Right lobe of liver (tissue), 6 donors: ENCODE results near the gene CFTR. TPM values are rescaled to one million over a fixed set of nuclear protein-coding genes. Genes with fewer than 3 reads are reported as not detected.

Experiments
- ATAC-seq, 4 donors: fragments of 200-7000 bp; cut with Tn5 transposase; one replicate each; pipeline ENCODE4 v1.9.1; 2020; ENCODE audit warnings: mild to moderate bottlenecking in 4 of 4, moderate library complexity in 4 of 4
- DNase-seq, 3 donors: peaks; one replicate each; pipeline ENCODE4 v3.0.0-alpha.2; 2020
- H3K27ac ChIP-seq, 3 donors: fragments of 200-600 bp; one replicate each; pipeline ENCODE4 v1.8.0; 2022
- H3K27me3 ChIP-seq, 2 donors: fragments of 200-600 bp; one replicate each; pipeline ENCODE4 v1.8.0; 2022
- H3K36me3 ChIP-seq, 4 donors: fragments of 200-600 bp; sonication (generic) in 1 of 4; one replicate each; pipeline versions ENCODE4 v1.5.1 to v1.8.0; 2017 to 2022; ENCODE audit warnings: control low read depth in 1 of 4
- H3K4me1 ChIP-seq, 4 donors: fragments of 200-600 bp; sonication (generic) in 1 of 4; one replicate each; pipeline versions ENCODE4 v1.5.1 to v1.8.0; 2017 to 2022; ENCODE audit warnings: control low read depth in 1 of 4
- H3K4me3 ChIP-seq, 3 donors: fragments of 200-600 bp; one replicate each; pipeline ENCODE4 v1.8.0; 2022
- H3K9me3 ChIP-seq, 4 donors: fragments of 200-600 bp; sonication (generic) in 1 of 4; one replicate each; pipeline versions ENCODE4 v1.5.1 to v1.8.0; 2017 to 2022; ENCODE audit warnings: control low read depth in 1 of 4
- POLR2A ChIP-seq: fragments of 450-650 bp; IDR thresholded peaks from one replicate; pipeline ENCODE4 v1.6.1; 2017; ENCODE audit warnings: antibody characterized with exemption, mild to moderate bottlenecking
- WGBS: methylation state at CpG from one replicate; pipeline ENCODE4 v1.1.6; 2018; ENCODE audit warnings: low coverage, low lambda C conversion rate; ENCODE audit not compliant: insufficient coverage; ENCODE audit errors: missing lambda C conversion rate; 5-methylcytosine and 5-hydroxymethylcytosine counted together
- intact Hi-C, 2 donors: fragments of 100-400 bp; cut with DNase I; formaldehyde crosslinking; loops; one replicate each; pipeline versions ENCODE4 v1.11.2 to v1.14.1; 2022
- total RNA-seq, 6 experiments: library from RNA; depleted of rRNA in 2 of 6; stranded (reverse); fragments of >200 nt in 2 of 6; fragmentation: NEBNext Ultra II Directional in 3 of 6; extraction: Animal tissue kit (Norgen Biotek cat#: 25700) in 3 of 6; gene quantifications; one replicate each; pipeline versions ENCODE4 v1.1.0 to v1.2.4, GENCODE V29; 2016 to 2023
- TF ChIP-seq, protein P1 (sequence below), 4 donors: fragments of 200-600 bp in 3 of 4; fragments of 450-650 bp in 1 of 4; IDR thresholded peaks; one replicate each; pipeline versions ENCODE4 v1.5.1 to v1.8.0; 2016 to 2022; ENCODE audit warnings: antibody characterized with exemption in 4 of 4, mild to moderate bottlenecking in 2 of 4
- donor health status: DM: no; HTN: yes; CAD: no.
- donor health status: DM: no; HTN: no; CAD: no.
- donor health status: DM: no; HTN: no; CAD: no.
- donor health status: DM: no; HTN: yes; CAD: no.
- donor health status: DM: no; HTN: yes; CAD: no.

Gene CFTR
- total RNA-seq, 6 experiments from 2014 or later, result 0.50 to 4.5 (median 1.5) TPM

DNA sequence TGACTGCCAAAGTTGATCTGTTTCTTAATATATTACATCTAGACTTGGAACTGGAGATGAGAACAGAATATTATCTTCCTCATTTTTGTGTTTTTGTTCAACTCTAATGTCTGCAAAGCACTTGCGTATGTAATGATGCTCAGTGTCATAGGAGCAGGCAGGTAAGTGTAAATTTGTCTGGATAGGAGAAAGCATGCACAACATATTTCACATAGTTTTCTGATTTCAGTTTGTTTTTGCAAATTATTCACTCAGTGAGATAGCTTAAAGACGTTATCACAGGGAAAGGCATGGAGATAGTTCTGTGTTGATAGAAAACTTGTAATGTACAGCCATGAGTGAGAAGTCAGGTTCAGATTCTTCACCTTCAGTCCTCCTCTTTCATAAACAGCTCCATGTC is 84.8 kb downstream of the CFTR start:
- intact Hi-C loops, result no loop called here
- 55% methylated on average over 2 of the region's 2 CpGs for WGBS
- Histone ChIP-seq H3K4me3 (no peak overlapping the region), H3K36me3 (no peaks in the 10 kb centered on the region), H3K4me1 (peaks cover 0 to 10% (median 3%) of the 10 kb centered on the region in 4 donors), H3K27me3 (no peaks in the 10 kb centered on the region), H3K27ac (no peak overlapping the region), H3K9me3 (no peaks in the 10 kb centered on the region)
- no peak for DNase-seq
- no peak for ATAC-seq
- TF ChIP-seq, protein P1, sequence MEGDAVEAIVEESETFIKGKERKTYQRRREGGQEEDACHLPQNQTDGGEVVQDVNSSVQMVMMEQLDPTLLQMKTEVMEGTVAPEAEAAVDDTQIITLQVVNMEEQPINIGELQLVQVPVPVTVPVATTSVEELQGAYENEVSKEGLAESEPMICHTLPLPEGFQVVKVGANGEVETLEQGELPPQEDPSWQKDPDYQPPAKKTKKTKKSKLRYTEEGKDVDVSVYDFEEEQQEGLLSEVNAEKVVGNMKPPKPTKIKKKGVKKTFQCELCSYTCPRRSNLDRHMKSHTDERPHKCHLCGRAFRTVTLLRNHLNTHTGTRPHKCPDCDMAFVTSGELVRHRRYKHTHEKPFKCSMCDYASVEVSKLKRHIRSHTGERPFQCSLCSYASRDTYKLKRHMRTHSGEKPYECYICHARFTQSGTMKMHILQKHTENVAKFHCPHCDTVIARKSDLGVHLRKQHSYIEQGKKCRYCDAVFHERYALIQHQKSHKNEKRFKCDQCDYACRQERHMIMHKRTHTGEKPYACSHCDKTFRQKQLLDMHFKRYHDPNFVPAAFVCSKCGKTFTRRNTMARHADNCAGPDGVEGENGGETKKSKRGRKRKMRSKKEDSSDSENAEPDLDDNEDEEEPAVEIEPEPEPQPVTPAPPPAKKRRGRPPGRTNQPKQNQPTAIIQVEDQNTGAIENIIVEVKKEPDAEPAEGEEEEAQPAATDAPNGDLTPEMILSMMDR (IDR thresholded peaks at IDR 0.05), result no peak
- no peak for TF ChIP-seq POLR2A

DNA sequence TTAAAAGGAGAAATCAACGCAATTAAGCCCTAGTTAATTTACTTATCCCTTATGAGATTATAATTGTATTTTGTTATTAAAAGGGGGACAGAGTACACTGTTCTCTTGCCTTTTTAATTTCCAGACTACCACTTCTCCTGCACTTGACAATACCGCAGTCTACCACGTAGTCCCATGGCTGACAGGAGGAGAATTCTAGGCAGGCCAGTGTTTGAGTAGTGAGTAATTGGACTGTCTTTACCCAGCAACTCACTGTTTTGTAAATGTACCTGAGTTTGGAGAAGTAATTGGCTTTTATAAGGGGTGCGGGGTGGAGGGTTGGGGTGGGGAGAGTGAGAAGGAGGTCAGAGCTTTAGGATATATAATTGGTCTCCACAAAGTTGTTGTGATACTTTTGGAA is 85.4 kb downstream of the CFTR start:
- Histone ChIP-seq H3K4me3 (no peak overlapping the region), H3K4me1 (peaks cover 0 to 10% (median 3%) of the 10 kb centered on the region in 4 donors), H3K36me3 (no peaks in the 10 kb centered on the region), H3K27me3 (no peaks in the 10 kb centered on the region), H3K27ac (peak overlapping the region in 1 of 3 donors; percentile 33), H3K9me3 (no peaks in the 10 kb centered on the region)
- intact Hi-C loops, result no loop called here
- DNase-seq (no peak), ATAC-seq (peak; percentile 35 to 77 (median 60))
- no peak for TF ChIP-seq POLR2A
- WGBS, result 72% methylated on average over 4 of the region's 4 CpGs

DNA sequence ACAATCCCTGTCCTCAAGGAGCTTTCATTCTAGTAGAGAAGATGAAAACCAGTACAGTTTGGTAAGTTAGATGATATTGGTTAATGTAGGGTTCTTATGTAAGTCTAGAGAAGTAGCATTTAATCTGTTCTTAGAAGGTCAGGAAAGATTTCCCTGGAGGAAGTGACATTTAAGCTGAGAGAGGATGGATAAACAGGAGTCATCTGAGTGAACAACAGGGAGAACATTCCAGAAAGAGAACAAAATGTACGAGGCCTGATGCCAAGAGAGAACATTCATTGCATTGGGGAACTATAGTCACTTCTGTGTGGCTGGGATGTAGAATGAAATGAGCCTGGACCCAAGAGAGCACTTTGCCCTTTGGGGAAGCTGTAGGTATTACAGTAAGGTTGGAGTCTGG is 88.0 kb downstream of the CFTR start:
- 80% methylated on average over 1 of the region's 1 CpG for WGBS
- ATAC-seq (no peak), DNase-seq (no peak)
- H3K27me3 ChIP-seq, result no peaks in the 10 kb centered on the region
- H3K36me3 ChIP-seq, result no peaks in the 10 kb centered on the region
- no peaks in the 10 kb centered on the region for H3K9me3 ChIP-seq
- no peak overlapping the region for H3K4me3 ChIP-seq
- intact Hi-C loops, result no loop called here
- TF ChIP-seq POLR2A, result no peak
- TF ChIP-seq, protein P1 (IDR thresholded peaks at IDR 0.05), result no peak
- no peak overlapping the region for H3K27ac ChIP-seq
- H3K4me1 ChIP-seq, result peaks cover 0 to 10% (median 3%) of the 10 kb centered on the region in 4 donors

DNA sequence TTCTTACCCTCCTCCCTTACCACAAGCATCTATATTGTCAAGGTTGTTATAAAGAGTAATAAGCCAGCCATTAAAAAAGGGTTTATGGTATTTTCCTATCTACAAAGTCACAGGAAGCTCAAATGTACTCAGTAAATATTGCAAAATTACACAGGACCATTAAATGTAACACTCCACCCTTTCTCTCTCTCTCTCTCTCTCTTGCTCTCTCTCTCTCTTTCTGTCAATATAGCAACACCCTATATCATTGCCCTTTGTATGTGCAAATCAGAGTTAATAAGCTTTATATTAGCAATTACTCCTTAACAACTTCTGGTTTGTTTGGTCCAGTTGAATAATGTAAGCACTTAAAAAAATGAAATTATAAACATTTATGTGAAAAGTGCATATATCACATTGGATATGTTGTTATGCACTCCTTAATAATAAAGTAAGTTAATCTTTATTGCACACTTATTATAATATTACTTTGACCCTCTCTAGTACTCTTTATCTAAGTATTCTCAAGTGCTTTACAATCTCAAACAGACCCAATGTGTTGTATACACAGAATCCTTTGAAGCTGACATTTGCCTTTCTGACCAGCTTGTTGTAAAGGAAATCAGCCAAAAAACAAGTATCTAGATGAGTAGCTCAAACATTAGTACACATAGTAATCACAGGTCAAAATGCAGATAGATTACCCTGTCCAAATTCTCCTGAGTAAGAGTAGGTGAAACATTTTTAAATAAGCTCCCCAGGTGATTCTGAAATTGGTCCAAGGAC is 93.2 kb downstream of the CFTR start:
- Histone ChIP-seq H3K4me1 (peaks cover 0 to 10% (median 2%) of the 10 kb centered on the region in 4 donors), H3K27me3 (no peaks in the 10 kb centered on the region), H3K4me3 (no peak overlapping the region), H3K9me3 (no peaks in the 10 kb centered on the region), H3K36me3 (no peaks in the 10 kb centered on the region), H3K27ac (no peak overlapping the region)
- ATAC-seq (peak; percentile 43 to 87 (median 68)), DNase-seq (no peak)
- TF ChIP-seq POLR2A, result no peak
- TF ChIP-seq, protein P1 (IDR thresholded peaks at IDR 0.05), result no peak
- intact Hi-C loops, result no loop called here

DNA sequence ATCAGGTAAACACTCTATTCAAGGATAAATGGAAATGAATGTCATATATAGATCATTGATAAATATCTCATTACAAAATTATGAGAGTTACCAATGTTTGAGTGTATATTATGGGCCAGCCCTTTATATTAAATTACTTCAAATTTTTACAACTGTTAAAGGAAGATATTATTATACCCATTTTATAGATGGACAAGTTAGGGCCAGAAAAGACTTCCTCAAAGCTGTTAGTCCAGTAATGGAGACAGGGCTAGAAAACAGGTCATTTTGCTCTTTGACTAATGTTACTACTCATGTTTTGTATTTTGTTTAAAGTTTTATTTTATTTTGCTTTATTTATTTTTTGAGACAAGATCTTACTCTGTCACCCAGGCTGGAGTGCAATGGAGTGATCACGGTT is 101.6 kb downstream of the CFTR start:
- intact Hi-C loops, result no loop called here
- TF ChIP-seq, protein P1 (IDR thresholded peaks at IDR 0.05), result no peak
- no peak for TF ChIP-seq POLR2A

More for the DNA sequence above, 101.6 kb downstream of the CFTR start:
- Histone ChIP-seq H3K4me1 (peaks cover 0 to 13% (median 0%) of the 10 kb centered on the region in 4 donors), H3K36me3 (no peaks in the 10 kb centered on the region), H3K27ac (peak overlapping the region in 1 of 3 donors; percentile 55), H3K27me3 (no peaks in the 10 kb centered on the region), H3K9me3 (no peaks in the 10 kb centered on the region), H3K4me3 (no peak overlapping the region)
- no peak for ATAC-seq
- no peak for DNase-seq
- 30% methylated on average over 1 of the region's 1 CpG for WGBS
